Gastroesophageal sphincter (tissue), 4 donors: Measurements from ENCODE around the gene RPS14. TPM values are rescaled to one million over a fixed set of nuclear protein-coding genes. Genes with fewer than 3 reads are reported as not detected.
"Not testable (repeated sequence)": the region's sequence is repeated elsewhere in the genome, so short reads cannot be mapped to it uniquely, and the experiment has no call there.

ENCODE experiments used
- ATAC-seq: fragments of 150-250 bp; one replicate; pipeline ENCODE4 v1.9.1; 2016; ENCODE audit warnings: mild to moderate bottlenecking, moderate library complexity
- H3K27ac ChIP-seq, 4 donors: fragments of 200-600 bp; sonication (generic) in 3 of 4; 1 replicate in 3 of 4; 2 replicates in 1 of 4; pipeline ENCODE4 v1.5.1; 2016 to 2019
- H3K27me3 ChIP-seq: fragments of 200-600 bp; sonication (generic); one replicate; pipeline ENCODE4 v1.5.1; 2019
- H3K36me3 ChIP-seq, 2 donors: fragments of 200-600 bp; sonication (generic); one replicate each; pipeline ENCODE4 v1.5.1; 2019; ENCODE audit warnings: control low read depth in 1 of 2
- H3K4me1 ChIP-seq, 3 donors: fragments of 200-600 bp; sonication (generic); 1 replicate in 2 of 3; 2 replicates in 1 of 3; pipeline ENCODE4 v1.5.1; 2016 to 2019; ENCODE audit warnings: control low read depth in 2 of 3
- H3K4me3 ChIP-seq, 2 donors: fragments of 200-600 bp; sonication (generic); one replicate each; pipeline ENCODE4 v1.5.1; 2019; ENCODE audit warnings: mild to moderate bottlenecking in 1 of 2, moderate library complexity in 1 of 2
- H3K9me3 ChIP-seq, 3 donors: fragments of 200-600 bp; sonication (generic); one replicate each; pipeline ENCODE4 v1.5.1; 2017 to 2019; ENCODE audit warnings: control low read depth in 2 of 3
- CTCF ChIP-seq, 4 experiments: fragments of 200-600 bp in 2 of 4; fragments of 450-650 bp in 2 of 4; sonication (generic) in 1 of 4; IDR thresholded peaks; one replicate each; pipeline ENCODE4 v1.5.1; 2017 to 2019; ENCODE audit warnings: antibody characterized with exemption in 4 of 4, mild to moderate bottlenecking in 2 of 4, moderate library complexity in 2 of 4
- EP300 ChIP-seq: sonication (generic); formaldehyde crosslinking; IDR thresholded peaks from one replicate; pipeline ENCODE4 v1.6.1; 2017; ENCODE audit warnings: antibody characterized with exemption, mild to moderate bottlenecking
- POLR2A ChIP-seq, 2 donors: fragments of 450-650 bp; IDR thresholded peaks; one replicate each; pipeline ENCODE4 v1.6.1; 2017; ENCODE audit warnings: antibody characterized with exemption in 2 of 2, mild to moderate bottlenecking in 2 of 2, moderate library complexity in 1 of 2
- POLR2AphosphoS5 ChIP-seq: sonication (generic); formaldehyde crosslinking; IDR thresholded peaks from one replicate; pipeline ENCODE4 v1.6.1; 2017; ENCODE audit warnings: antibody characterized with exemption
- WGBS, 2 donors: methylation state at CpG; one replicate each; pipeline ENCODE4 v1.1.5; 2018; ENCODE audit warnings: low coverage in 1 of 2; 5-methylcytosine and 5-hydroxymethylcytosine counted together
- total RNA-seq, 4 donors: library from RNA; depleted of rRNA; stranded (reverse); fragments of >200 nt; gene quantifications; one replicate each; pipeline ENCODE4 v1.1.0, GENCODE V29; 2016

Gene RPS14
- total RNA-seq, 4 donors from 2014 or later, result 1,275 to 3,828 (median 2,502) TPM

- H3K4me3 ChIP-seq, result no peak overlapping the region
- ATAC-seq, result no peak
- no peak for TF ChIP-seq CTCF (IDR thresholded peaks at IDR 0.05)
- peaks cover 0 to 12% (median 2%) of the 10 kb centered on the region in 3 donors for H3K4me1 ChIP-seq
- no peaks in the 10 kb centered on the region for H3K36me3 ChIP-seq
- no peak overlapping the region for H3K27ac ChIP-seq
- H3K9me3 ChIP-seq, result no peaks in the 10 kb centered on the region
- H3K27me3 ChIP-seq, result no peaks in the 10 kb centered on the region
- 76 to 80% methylated on average over 1 to 3 of the region's 16 CpGs for WGBS, 2 donors
Measured at GRCh38 chr5:150457562-150458240, 8.2 kb upstream of the RPS14 start.

- Histone ChIP-seq H3K27ac (no peak overlapping the region), H3K36me3 (no peaks in the 10 kb centered on the region), H3K4me3 (no peak overlapping the region), H3K9me3 (no peaks in the 10 kb centered on the region), H3K4me1 (peaks cover 0 to 12% (median 2%) of the 10 kb centered on the region in 3 donors), H3K27me3 (no peaks in the 10 kb centered on the region)
- ATAC-seq, result no peak
- WGBS, 2 donors, result 51 to 53% methylated on average over 5 to 6 of the region's 6 CpGs
- no peak for TF ChIP-seq EP300
- no peak for TF ChIP-seq CTCF (IDR thresholded peaks at IDR 0.05)
- TF ChIP-seq POLR2A (IDR thresholded peaks at IDR 0.05), result no peak
- no peak for TF ChIP-seq POLR2AphosphoS5
Measured at GRCh38 chr5:150457121-150457520, 7.6 kb upstream of the RPS14 start.

- no peak overlapping the region for H3K27ac ChIP-seq
- 66 to 81% methylated on average over 8 to 9 of the region's 9 CpGs for WGBS, 2 donors
- no peaks in the 10 kb centered on the region for H3K9me3 ChIP-seq
- no peak for ATAC-seq
- H3K4me3 ChIP-seq, result no peak overlapping the region
- no peaks in the 10 kb centered on the region for H3K27me3 ChIP-seq
- no peaks in the 10 kb centered on the region for H3K36me3 ChIP-seq
- TF ChIP-seq EP300, result no peak
- no peak for TF ChIP-seq POLR2A (IDR thresholded peaks at IDR 0.05)
- no peak for TF ChIP-seq POLR2AphosphoS5
- TF ChIP-seq CTCF (IDR thresholded peaks at IDR 0.05), result no peak
- H3K4me1 ChIP-seq, result peaks cover 0 to 16% (median 2%) of the 10 kb centered on the region in 3 donors
Measured at GRCh38 chr5:150454492-150455229, 5.1 kb upstream of the RPS14 start.

GRCh38 chr5:150454027-150454426, 4.5 kb upstream of the RPS14 start:
- 30 to 57% methylated on average over 6 to 8 of the region's 8 CpGs for WGBS, 2 donors
- H3K27me3 ChIP-seq, ATAC-seq, H3K27ac ChIP-seq, H3K4me3 ChIP-seq, H3K9me3 ChIP-seq, H3K36me3 ChIP-seq, H3K4me1 ChIP-seq: not testable (repeated sequence)

GRCh38 chr5:150452914-150453313, 3.4 kb upstream of the RPS14 start:
- TF ChIP-seq POLR2AphosphoS5, result no peak
- TF ChIP-seq CTCF (IDR thresholded peaks at IDR 0.05), result no peak
- no peak for TF ChIP-seq EP300
- no peak for TF ChIP-seq POLR2A (IDR thresholded peaks at IDR 0.05)
- Histone ChIP-seq H3K36me3 (peaks cover 0 to under 1% of the 10 kb centered on the region in 2 donors), H3K27ac (no peak overlapping the region), H3K9me3 (no peaks in the 10 kb centered on the region), H3K4me1 (peaks cover 2 to 14% (median 7%) of the 10 kb centered on the region in 3 donors), H3K27me3 (no peaks in the 10 kb centered on the region), H3K4me3 (no peak overlapping the region)
- 76 to 77% methylated on average over 3 of the region's 4 CpGs for WGBS, 2 donors
- ATAC-seq, result no peak
